Fibroblast of lung (primary cell): Measurements from ENCODE around the gene TREX2.

Experiments used
- CTCF ChIP-seq, 2 donors: IDR thresholded peaks in 1 of 2; conservative IDR thresholded peaks in 1 of 2; 1 replicate in 1 of 2; 2 replicates in 1 of 2; pipeline ENCODE4 v1.5.1; 2011 to 2012; ENCODE audit warnings: low read length in 2 of 2, control low read depth in 1 of 2, inconsistent platforms in 1 of 2, low read depth in 1 of 2, mild to moderate bottlenecking in 1 of 2
- EZH2 ChIP-seq: IDR thresholded peaks from 2 replicates; pipeline ENCODE4 v1.5.1; 2012; ENCODE audit warnings: low read length, control low read depth, mild to moderate bottlenecking; ENCODE audit errors: missing control alignments

GRCh38 chrX:153495362-153495751 lies 49.5 kb upstream of the TREX2 start:
- TF ChIP-seq CTCF (conservative IDR thresholded peaks at IDR 0.05 in 1 of 2, IDR thresholded peaks at IDR 0.05 in 1 of 2; ENCODE audit: low read depth in 1 of 2, low read length in 2 of 2) (no peak), EZH2 (no peak)
